WTC11 (cell line): ENCODE results near the gene CCDC39. TPM values are rescaled to one million over a fixed set of nuclear protein-coding genes. Genes with fewer than 3 reads are reported as not detected.

Experiments used
- CBFB ChIP-seq: sonication (generic); formaldehyde crosslinking; IDR thresholded peaks from 2 replicates; pipeline ENCODE4 v1.8.1; 2022; ENCODE audit warnings: mild to moderate bottlenecking, low read depth, missing genetic modification reagents
- EMX1 ChIP-seq: fragments of 250-450 bp; sonication (Bioruptor Pico); IDR thresholded peaks from 2 replicates; pipeline ENCODE4 v1.8.0; 2021; ENCODE audit warnings: mild to moderate bottlenecking
- FOXJ3 ChIP-seq: sonication (generic); formaldehyde crosslinking; IDR thresholded peaks from 2 replicates; pipeline ENCODE4 v1.9.0; 2021; ENCODE audit warnings: missing genetic modification reagents, mild to moderate bottlenecking, borderline replicate concordance
- FOXK1 ChIP-seq: sonication (generic); formaldehyde crosslinking; IDR thresholded peaks from 2 replicates; pipeline ENCODE4 v1.8.0; 2022; ENCODE audit warnings: mild to moderate bottlenecking, moderate library complexity, missing genetic modification reagents
- IRF2 ChIP-seq: sonication (generic); formaldehyde crosslinking; IDR thresholded peaks from 2 replicates; pipeline ENCODE4 v1.8.0; 2022; ENCODE audit warnings: low read depth, missing genetic modification reagents, borderline replicate concordance
- MXD4 ChIP-seq: fragments of 250-450 bp; sonication (Bioruptor Pico); IDR thresholded peaks from 2 replicates; pipeline ENCODE4 v1.8.0; 2021; ENCODE audit warnings: mild to moderate bottlenecking, moderate library complexity, borderline replicate concordance
- MYBL2 ChIP-seq: sonication (generic); formaldehyde crosslinking; IDR thresholded peaks from 2 replicates; pipeline ENCODE4 v1.8.1; 2023; ENCODE audit warnings: mild to moderate bottlenecking, moderate library complexity, missing genetic modification reagents
- NFATC4 ChIP-seq: fragments of 250-450 bp; sonication (Bioruptor Pico); IDR thresholded peaks from 2 replicates; pipeline ENCODE4 v1.9.0; 2021; ENCODE audit warnings: mild to moderate bottlenecking
- OVOL2 ChIP-seq: fragments of 250-450 bp; sonication (Bioruptor Pico); IDR thresholded peaks from 2 replicates; pipeline ENCODE4 v1.9.0; 2021; ENCODE audit warnings: mild to moderate bottlenecking, borderline replicate concordance
- TCF7 ChIP-seq: sonication (generic); formaldehyde crosslinking; IDR thresholded peaks from 2 replicates; pipeline ENCODE4 v1.8.0; 2022; ENCODE audit warnings: mild to moderate bottlenecking, low read depth, missing genetic modification reagents, moderate library complexity
- ZBTB21 ChIP-seq: sonication (generic); formaldehyde crosslinking; IDR thresholded peaks from 2 replicates; pipeline ENCODE4 v1.8.1; 2023; ENCODE audit warnings: mild to moderate bottlenecking, missing genetic modification reagents, borderline replicate concordance
- ZNF423 ChIP-seq: fragments of 250-450 bp; sonication (Bioruptor Pico); IDR thresholded peaks from 2 replicates; pipeline ENCODE4 v2.1.2; 2022; ENCODE audit warnings: mild to moderate bottlenecking, moderate library complexity
- ZNF671 ChIP-seq: fragments of 250-450 bp; sonication (Bioruptor Pico); IDR thresholded peaks from 2 replicates; pipeline ENCODE4 v1.8.0; 2021; ENCODE audit warnings: mild to moderate bottlenecking
- total RNA-seq: library from RNA; stranded (reverse); gene quantifications from 3 replicates; pipeline ENCODE4 v1.2.3, GENCODE V29; 2021
- TF ChIP-seq, protein P1 (sequence below): sonication (generic); formaldehyde crosslinking; IDR thresholded peaks from 2 replicates; pipeline ENCODE4 v1.8.1; 2022; ENCODE audit warnings: mild to moderate bottlenecking, moderate library complexity, missing genetic modification reagents
- TF ChIP-seq, protein P2 (sequence below): sonication (generic); formaldehyde crosslinking; IDR thresholded peaks from 2 replicates; pipeline ENCODE4 v1.8.0; 2022; ENCODE audit warnings: mild to moderate bottlenecking, missing genetic modification reagents
- TF ChIP-seq, protein P3 (sequence below): fragments of 250-450 bp; sonication (Bioruptor Pico); IDR thresholded peaks from 2 replicates; pipeline ENCODE4 v1.9.0; 2021; ENCODE audit warnings: mild to moderate bottlenecking
- TF ChIP-seq, protein P4 (sequence below): sonication (generic); formaldehyde crosslinking; conservative IDR thresholded peaks from 2 replicates; pipeline ENCODE4 v1.8.1; 2022; ENCODE audit warnings: mild to moderate bottlenecking, missing genetic modification reagents
- TF ChIP-seq, protein P5 (sequence below): sonication (generic); formaldehyde crosslinking; conservative IDR thresholded peaks from 2 replicates; pipeline ENCODE4 v1.8.1; 2023; ENCODE audit warnings: mild to moderate bottlenecking, low read depth, missing genetic modification reagents, moderate library complexity
- TF ChIP-seq, protein P6 (sequence below): sonication (generic); formaldehyde crosslinking; IDR thresholded peaks from 2 replicates; pipeline ENCODE4 v1.8.1; 2023; ENCODE audit warnings: mild to moderate bottlenecking, missing genetic modification reagents, borderline replicate concordance
- TF ChIP-seq, protein P7 (sequence below): sonication (generic); formaldehyde crosslinking; IDR thresholded peaks from 2 replicates; pipeline ENCODE4 v1.8.0; 2022; ENCODE audit warnings: missing genetic modification reagents
- TF ChIP-seq, protein P8 (sequence below): sonication (generic); formaldehyde crosslinking; IDR thresholded peaks from 2 replicates; pipeline ENCODE4 v1.8.0; 2022; ENCODE audit warnings: mild to moderate bottlenecking, missing genetic modification reagents

CCDC39 gene
- total RNA-seq, 1 experiment from 2014 or later = not detected

DNA sequence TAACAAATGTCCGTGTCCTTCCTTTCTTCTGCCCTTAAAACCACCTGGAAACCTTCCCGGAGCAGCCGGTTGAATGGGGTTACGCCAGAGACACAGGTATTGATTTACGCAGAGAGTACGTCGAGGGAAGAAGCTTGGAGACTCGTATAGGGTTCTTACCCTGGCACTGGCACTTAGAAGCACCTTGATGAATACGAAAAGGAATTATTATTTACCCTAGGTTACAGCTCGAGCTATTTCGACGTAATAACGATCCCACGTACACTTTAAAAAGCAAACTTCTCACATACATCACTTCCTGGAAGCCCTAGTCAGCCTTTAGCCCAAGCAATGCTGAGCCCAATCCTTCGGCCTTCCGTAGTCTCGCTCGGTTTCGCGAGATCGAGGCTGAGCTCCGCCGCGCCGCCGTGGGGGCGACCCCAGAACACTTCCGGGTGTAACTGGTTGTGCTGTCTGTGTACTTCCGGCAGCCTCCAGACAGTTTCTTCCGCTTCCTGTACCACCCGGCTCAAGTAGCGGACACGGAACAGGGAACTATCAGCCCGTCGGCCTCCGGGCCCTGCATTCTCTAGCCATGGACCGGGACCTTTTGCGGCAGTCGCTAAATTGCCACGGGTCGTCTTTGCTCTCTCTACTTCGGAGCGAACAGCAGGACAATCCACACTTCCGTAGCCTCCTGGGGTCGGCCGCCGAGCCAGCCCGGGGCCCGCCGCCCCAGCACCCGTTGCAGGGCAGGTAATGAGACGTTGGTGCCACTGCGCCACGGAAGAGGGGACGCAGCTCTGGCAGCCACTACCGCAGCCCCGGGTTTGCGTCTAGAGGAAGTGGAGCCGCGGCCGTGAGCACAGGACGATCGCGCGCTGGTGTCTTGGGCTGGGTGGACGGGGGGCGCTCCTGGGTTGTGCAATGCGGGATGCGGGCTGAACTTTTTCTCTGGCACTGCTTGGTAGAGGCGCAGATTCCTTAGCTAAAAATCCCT lies 77.3 kb downstream of the CCDC39 start, which contains the start of gene TTC14 (continued):
- TF ChIP-seq MXD4 (CRISPR knock-in tag) (no peak), TCF7 (CRISPR knock-in tag) (no peak), ZNF671 (no peak), ZNF423 (CRISPR knock-in tag) (no peak), FOXK1 (CRISPR knock-in tag) (peak; percentile 99), IRF2 (CRISPR knock-in tag) (no peak), MYBL2 (CRISPR knock-in tag) (no peak), EMX1 (CRISPR knock-in tag) (no peak), OVOL2 (CRISPR knock-in tag) (no peak), CBFB (0 out of 2 replicates have a peak, but pooled peaks have one; percentile 74), NFATC4 (CRISPR knock-in tag) (no peak), ZBTB21 (CRISPR knock-in tag) (peak; percentile 14; the same call in 1 of the 2 replicates), FOXJ3 (CRISPR knock-in tag) (no peak)
- TF ChIP-seq, protein P1, sequence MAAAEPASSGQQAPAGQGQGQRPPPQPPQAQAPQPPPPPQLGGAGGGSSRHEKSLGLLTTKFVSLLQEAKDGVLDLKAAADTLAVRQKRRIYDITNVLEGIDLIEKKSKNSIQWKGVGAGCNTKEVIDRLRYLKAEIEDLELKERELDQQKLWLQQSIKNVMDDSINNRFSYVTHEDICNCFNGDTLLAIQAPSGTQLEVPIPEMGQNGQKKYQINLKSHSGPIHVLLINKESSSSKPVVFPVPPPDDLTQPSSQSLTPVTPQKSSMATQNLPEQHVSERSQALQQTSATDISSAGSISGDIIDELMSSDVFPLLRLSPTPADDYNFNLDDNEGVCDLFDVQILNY (CRISPR knock-in tag) = no peak
- TF ChIP-seq, protein P2, sequence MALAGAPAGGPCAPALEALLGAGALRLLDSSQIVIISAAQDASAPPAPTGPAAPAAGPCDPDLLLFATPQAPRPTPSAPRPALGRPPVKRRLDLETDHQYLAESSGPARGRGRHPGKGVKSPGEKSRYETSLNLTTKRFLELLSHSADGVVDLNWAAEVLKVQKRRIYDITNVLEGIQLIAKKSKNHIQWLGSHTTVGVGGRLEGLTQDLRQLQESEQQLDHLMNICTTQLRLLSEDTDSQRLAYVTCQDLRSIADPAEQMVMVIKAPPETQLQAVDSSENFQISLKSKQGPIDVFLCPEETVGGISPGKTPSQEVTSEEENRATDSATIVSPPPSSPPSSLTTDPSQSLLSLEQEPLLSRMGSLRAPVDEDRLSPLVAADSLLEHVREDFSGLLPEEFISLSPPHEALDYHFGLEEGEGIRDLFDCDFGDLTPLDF (CRISPR knock-in tag) = no peak
- TF ChIP-seq, protein P3, sequence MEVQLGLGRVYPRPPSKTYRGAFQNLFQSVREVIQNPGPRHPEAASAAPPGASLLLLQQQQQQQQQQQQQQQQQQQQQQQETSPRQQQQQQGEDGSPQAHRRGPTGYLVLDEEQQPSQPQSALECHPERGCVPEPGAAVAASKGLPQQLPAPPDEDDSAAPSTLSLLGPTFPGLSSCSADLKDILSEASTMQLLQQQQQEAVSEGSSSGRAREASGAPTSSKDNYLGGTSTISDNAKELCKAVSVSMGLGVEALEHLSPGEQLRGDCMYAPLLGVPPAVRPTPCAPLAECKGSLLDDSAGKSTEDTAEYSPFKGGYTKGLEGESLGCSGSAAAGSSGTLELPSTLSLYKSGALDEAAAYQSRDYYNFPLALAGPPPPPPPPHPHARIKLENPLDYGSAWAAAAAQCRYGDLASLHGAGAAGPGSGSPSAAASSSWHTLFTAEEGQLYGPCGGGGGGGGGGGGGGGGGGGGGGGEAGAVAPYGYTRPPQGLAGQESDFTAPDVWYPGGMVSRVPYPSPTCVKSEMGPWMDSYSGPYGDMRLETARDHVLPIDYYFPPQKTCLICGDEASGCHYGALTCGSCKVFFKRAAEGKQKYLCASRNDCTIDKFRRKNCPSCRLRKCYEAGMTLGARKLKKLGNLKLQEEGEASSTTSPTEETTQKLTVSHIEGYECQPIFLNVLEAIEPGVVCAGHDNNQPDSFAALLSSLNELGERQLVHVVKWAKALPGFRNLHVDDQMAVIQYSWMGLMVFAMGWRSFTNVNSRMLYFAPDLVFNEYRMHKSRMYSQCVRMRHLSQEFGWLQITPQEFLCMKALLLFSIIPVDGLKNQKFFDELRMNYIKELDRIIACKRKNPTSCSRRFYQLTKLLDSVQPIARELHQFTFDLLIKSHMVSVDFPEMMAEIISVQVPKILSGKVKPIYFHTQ (CRISPR knock-in tag) = no peak
- TF ChIP-seq, protein P4, sequence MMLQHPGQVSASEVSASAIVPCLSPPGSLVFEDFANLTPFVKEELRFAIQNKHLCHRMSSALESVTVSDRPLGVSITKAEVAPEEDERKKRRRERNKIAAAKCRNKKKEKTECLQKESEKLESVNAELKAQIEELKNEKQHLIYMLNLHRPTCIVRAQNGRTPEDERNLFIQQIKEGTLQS (CRISPR knock-in tag) = no peak
- TF ChIP-seq, protein P5, sequence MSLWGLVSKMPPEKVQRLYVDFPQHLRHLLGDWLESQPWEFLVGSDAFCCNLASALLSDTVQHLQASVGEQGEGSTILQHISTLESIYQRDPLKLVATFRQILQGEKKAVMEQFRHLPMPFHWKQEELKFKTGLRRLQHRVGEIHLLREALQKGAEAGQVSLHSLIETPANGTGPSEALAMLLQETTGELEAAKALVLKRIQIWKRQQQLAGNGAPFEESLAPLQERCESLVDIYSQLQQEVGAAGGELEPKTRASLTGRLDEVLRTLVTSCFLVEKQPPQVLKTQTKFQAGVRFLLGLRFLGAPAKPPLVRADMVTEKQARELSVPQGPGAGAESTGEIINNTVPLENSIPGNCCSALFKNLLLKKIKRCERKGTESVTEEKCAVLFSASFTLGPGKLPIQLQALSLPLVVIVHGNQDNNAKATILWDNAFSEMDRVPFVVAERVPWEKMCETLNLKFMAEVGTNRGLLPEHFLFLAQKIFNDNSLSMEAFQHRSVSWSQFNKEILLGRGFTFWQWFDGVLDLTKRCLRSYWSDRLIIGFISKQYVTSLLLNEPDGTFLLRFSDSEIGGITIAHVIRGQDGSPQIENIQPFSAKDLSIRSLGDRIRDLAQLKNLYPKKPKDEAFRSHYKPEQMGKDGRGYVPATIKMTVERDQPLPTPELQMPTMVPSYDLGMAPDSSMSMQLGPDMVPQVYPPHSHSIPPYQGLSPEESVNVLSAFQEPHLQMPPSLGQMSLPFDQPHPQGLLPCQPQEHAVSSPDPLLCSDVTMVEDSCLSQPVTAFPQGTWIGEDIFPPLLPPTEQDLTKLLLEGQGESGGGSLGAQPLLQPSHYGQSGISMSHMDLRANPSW (CRISPR knock-in tag) = no peak
- TF ChIP-seq, protein P6, sequence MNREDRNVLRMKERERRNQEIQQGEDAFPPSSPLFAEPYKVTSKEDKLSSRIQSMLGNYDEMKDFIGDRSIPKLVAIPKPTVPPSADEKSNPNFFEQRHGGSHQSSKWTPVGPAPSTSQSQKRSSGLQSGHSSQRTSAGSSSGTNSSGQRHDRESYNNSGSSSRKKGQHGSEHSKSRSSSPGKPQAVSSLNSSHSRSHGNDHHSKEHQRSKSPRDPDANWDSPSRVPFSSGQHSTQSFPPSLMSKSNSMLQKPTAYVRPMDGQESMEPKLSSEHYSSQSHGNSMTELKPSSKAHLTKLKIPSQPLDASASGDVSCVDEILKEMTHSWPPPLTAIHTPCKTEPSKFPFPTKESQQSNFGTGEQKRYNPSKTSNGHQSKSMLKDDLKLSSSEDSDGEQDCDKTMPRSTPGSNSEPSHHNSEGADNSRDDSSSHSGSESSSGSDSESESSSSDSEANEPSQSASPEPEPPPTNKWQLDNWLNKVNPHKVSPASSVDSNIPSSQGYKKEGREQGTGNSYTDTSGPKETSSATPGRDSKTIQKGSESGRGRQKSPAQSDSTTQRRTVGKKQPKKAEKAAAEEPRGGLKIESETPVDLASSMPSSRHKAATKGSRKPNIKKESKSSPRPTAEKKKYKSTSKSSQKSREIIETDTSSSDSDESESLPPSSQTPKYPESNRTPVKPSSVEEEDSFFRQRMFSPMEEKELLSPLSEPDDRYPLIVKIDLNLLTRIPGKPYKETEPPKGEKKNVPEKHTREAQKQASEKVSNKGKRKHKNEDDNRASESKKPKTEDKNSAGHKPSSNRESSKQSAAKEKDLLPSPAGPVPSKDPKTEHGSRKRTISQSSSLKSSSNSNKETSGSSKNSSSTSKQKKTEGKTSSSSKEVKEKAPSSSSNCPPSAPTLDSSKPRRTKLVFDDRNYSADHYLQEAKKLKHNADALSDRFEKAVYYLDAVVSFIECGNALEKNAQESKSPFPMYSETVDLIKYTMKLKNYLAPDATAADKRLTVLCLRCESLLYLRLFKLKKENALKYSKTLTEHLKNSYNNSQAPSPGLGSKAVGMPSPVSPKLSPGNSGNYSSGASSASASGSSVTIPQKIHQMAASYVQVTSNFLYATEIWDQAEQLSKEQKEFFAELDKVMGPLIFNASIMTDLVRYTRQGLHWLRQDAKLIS = no peak
- TF ChIP-seq, protein P7, sequence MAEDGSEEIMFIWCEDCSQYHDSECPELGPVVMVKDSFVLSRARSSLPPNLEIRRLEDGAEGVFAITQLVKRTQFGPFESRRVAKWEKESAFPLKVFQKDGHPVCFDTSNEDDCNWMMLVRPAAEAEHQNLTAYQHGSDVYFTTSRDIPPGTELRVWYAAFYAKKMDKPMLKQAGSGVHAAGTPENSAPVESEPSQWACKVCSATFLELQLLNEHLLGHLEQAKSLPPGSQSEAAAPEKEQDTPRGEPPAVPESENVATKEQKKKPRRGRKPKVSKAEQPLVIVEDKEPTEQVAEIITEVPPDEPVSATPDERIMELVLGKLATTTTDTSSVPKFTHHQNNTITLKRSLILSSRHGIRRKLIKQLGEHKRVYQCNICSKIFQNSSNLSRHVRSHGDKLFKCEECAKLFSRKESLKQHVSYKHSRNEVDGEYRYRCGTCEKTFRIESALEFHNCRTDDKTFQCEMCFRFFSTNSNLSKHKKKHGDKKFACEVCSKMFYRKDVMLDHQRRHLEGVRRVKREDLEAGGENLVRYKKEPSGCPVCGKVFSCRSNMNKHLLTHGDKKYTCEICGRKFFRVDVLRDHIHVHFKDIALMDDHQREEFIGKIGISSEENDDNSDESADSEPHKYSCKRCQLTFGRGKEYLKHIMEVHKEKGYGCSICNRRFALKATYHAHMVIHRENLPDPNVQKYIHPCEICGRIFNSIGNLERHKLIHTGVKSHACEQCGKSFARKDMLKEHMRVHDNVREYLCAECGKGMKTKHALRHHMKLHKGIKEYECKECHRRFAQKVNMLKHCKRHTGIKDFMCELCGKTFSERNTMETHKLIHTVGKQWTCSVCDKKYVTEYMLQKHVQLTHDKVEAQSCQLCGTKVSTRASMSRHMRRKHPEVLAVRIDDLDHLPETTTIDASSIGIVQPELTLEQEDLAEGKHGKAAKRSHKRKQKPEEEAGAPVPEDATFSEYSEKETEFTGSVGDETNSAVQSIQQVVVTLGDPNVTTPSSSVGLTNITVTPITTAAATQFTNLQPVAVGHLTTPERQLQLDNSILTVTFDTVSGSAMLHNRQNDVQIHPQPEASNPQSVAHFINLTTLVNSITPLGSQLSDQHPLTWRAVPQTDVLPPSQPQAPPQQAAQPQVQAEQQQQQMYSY (CRISPR knock-in tag) = no peak
- TF ChIP-seq, protein P8, sequence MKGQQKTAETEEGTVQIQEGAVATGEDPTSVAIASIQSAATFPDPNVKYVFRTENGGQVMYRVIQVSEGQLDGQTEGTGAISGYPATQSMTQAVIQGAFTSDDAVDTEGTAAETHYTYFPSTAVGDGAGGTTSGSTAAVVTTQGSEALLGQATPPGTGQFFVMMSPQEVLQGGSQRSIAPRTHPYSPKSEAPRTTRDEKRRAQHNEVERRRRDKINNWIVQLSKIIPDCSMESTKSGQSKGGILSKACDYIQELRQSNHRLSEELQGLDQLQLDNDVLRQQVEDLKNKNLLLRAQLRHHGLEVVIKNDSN = no peak
